Smooth muscle cell of the brain vasculature (primary cell): ENCODE results near the gene KLHL14.
"Not testable (repeated sequence)": the region's sequence is repeated elsewhere in the genome, so short reads cannot be mapped to it uniquely, and the experiment has no call there.

Source experiments
- DNase-seq: peaks from one replicate; pipeline ENCODE4 v3.0.0-alpha.2; 2012; ENCODE audit warnings: low read depth, low spot score

Gene KLHL14

GRCh38 chr18:32772581-32773381 is at the start of gene KLHL14:
Gene KLHL14, minus strand, starts transcription at chr18:32773023. Its CDS starts 2,432 bp downstream, at chr18:32770591.
- no peak for DNase-seq

- no peak for DNase-seq
Measured at GRCh38 chr18:32822197-32822596, 49.4 kb upstream of the KLHL14 start.

- DNase-seq: no peak
Measured at GRCh38 chr18:32815881-32816280, 43.1 kb upstream of the KLHL14 start.

- DNase-seq: no peak
Measured at GRCh38 chr18:32812342-32812741, 39.5 kb upstream of the KLHL14 start.

GRCh38 chr18:32810314-32810713 is 37.5 kb upstream of the KLHL14 start:
- DNase-seq: no peak

GRCh38 chr18:32805354-32805753 is 32.5 kb upstream of the KLHL14 start:
- DNase-seq: no peak

GRCh38 chr18:32804134-32804888 is 31.5 kb upstream of the KLHL14 start:
- no peak for DNase-seq

GRCh38 chr18:32803568-32803967 is 30.7 kb upstream of the KLHL14 start:
- no peak for DNase-seq

GRCh38 chr18:32802591-32803451 is 30.0 kb upstream of the KLHL14 start:
- no peak for DNase-seq

GRCh38 chr18:32801228-32801627 is 28.4 kb upstream of the KLHL14 start:
- no peak for DNase-seq

- no peak for DNase-seq
Measured at GRCh38 chr18:32798209-32798960, 25.6 kb upstream of the KLHL14 start.

- DNase-seq: not testable (repeated sequence)
Measured at GRCh38 chr18:32794667-32795066, 21.8 kb upstream of the KLHL14 start.

- DNase-seq: no peak
Measured at GRCh38 chr18:32779010-32779409, 6.2 kb upstream of the KLHL14 start.

- no peak for DNase-seq
Measured at GRCh38 chr18:32777049-32777448, 4.2 kb upstream of the KLHL14 start.

- DNase-seq: no peak
Measured at GRCh38 chr18:32776561-32776960, 3.7 kb upstream of the KLHL14 start.

GRCh38 chr18:32775628-32776027 is 2.8 kb upstream of the KLHL14 start:
- DNase-seq: no peak

- no peak for DNase-seq
Measured at GRCh38 chr18:32773382-32773712, 524 bp upstream of the KLHL14 start.

GRCh38 chr18:32771871-32772580 is 797 bp downstream of the KLHL14 start:
- no peak for DNase-seq

GRCh38 chr18:32771169-32771751 is 1.6 kb downstream of the KLHL14 start:
- DNase-seq: no peak

- DNase-seq: no peak
Measured at GRCh38 chr18:32770666-32771168, 2.1 kb downstream of the KLHL14 start.
